NCI-H82 (cell line): ENCODE data around the gene MAVS.
"Not testable (repeated sequence)": the region's sequence is repeated elsewhere in the genome, so short reads cannot be mapped to it uniquely, and the experiment has no call there.

ENCODE experiments used
- DNase-seq: peaks from one replicate; lab custom pipeline; 2025; lab: John Stamatoyannopoulos, UW

The MAVS gene

DNA sequence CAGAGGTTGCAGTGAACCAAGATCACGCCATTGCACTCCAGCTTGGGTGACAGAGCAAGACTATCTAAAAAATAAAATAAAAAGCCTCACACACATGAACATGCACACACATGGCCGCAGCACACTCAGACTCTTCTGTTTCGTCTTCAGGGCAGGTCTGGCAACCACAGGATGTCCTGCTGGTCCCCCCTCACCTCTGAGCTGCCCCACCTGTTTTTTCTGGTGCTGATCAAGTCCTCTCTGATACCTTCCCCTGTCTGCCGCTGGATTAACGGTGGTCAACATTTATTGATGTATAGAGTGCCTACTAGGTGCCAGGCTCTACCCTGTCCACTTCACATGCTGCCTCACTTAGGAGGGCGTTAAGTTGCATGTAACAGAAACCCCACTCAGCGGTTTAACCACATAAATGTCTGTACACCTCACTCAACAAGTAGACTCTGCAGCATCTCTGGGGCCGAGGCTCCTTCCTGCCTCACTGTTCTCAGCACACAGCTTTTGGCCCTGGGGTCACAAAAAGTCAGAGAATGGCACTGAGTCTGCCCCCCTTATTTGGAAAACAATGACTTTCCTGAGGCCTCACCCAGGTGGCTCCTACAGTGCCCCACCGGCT is 30.8 kb upstream of the MAVS start:
- DNase-seq, result no peak

DNA sequence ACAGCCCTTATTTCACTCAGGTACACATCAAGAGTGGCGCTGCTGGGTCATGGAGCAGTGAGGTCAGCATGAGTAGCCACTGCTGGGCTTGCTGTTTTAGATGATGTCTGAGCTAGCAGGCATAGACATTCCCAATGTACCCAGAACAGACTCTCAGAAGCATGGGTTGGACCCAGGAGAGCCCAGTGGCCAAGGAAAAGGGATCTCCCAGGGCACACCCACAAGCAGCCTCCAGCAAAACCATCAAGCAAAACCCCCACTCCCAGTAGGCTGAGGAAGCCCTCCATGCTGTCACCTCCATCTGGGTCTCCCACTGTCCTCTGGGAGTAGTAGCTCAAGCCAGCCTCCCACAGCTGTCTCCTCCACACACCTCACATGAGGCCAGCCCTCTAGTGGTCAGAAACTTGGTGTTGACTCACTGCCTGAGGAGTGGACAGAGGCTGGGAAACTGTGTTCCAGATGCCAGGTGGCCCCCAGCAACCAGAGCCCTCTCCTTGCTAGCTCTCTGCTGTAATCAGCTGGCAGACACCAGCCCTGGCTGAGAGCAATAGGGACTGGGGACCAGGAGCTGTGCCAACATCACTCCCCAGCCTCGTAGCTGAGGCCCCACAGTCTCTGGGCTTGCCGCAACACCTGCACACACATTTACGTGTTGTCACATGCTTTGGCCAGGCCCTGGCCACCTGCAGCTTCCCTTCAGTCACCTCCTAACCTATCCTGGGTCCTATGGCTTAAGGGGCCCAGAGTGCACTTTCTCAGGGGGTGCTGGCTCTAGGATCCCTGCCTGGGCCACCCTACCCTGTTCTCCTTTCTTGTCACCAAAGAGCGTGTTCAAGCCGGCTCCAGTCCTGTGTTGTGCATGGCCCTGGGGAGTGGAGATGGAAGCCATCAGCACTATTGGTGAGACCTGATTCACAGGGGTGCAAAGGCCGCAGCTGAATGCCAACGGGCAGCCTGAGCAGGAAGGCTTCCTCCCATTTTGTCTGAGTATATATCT is 28.2 kb upstream of the MAVS start:
- DNase-seq, result peak; percentile 94

DNA sequence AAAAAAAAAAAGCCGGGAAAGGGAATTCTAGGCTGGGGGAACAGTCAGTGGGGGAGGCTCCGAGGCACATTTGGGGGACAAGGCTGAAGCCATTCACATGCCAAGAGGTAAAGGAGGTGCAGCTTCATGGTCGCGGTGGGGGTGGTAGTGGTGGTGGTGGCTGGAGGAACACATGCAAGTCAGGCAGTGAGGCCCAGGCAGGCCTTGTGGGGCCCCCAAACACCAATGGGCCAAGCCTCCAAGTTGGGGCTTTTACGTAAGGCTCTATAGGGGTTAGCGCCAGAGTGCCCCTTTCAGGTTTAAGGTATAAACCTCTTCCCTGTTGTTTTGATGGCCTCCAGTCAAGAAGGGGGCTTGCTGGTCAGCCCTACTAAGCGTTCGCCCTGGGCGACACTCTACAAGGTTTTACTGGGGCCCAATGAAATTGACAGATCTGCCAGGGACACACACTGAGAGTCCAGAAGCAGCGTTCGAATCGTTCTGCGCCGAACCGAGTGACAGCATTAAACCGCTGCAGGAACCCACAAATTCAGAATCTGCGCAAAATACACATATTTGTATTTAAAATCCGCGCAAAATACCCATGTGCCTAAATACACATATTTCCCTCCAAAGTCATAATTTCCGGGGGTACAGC is 27.1 kb upstream of the MAVS start:
- peak; percentile 42 for DNase-seq

DNA sequence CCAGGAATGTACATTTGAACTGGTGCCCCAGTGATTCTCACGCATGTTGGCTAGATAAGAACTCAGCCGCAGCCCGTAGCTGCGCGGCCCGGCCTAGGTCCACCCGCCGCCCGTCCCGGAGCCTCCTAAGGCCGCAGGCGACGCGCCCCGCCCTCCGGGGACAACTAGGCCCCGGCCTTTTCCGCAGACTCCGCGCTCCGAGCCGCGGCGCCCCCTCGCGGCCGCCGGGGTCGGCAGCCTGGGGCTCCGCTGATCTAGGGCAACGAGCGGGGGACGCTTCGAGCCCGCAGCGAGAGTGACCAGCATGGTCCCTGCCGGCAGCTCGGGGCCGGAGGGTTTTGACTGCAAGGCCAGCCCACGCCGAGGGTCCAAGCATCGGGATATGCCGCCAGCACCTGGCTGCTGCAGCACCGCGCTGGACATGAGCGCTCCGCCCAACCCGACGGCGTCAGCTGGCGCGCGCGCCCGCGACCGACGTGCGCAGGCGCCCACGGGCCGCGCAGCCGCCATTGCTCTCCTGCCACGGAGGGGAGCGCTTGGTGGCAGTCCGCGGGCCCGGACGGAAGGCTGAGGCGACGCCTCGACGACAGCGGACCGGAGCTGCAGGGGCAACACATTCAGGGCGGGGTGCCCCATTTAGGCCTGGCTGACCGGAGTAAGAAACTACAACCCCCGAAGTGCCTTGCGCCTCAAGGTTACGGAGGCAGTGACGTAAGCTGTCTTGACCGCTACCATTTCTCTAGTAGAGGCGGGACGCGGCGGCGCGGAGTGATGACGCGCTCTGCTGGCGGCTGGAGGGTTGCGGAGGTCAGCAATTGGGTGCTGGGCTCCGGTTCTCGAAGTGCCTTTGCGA is 26.4 kb upstream of the MAVS start, which contains the start of gene AP5S1:
AP5S1 (plus strand) TSS at position 500 of the 853 bp plus-strand sequence. CDS start 1,571 bp downstream, outside the sequence.
- peak; percentile 98 for DNase-seq

DNA sequence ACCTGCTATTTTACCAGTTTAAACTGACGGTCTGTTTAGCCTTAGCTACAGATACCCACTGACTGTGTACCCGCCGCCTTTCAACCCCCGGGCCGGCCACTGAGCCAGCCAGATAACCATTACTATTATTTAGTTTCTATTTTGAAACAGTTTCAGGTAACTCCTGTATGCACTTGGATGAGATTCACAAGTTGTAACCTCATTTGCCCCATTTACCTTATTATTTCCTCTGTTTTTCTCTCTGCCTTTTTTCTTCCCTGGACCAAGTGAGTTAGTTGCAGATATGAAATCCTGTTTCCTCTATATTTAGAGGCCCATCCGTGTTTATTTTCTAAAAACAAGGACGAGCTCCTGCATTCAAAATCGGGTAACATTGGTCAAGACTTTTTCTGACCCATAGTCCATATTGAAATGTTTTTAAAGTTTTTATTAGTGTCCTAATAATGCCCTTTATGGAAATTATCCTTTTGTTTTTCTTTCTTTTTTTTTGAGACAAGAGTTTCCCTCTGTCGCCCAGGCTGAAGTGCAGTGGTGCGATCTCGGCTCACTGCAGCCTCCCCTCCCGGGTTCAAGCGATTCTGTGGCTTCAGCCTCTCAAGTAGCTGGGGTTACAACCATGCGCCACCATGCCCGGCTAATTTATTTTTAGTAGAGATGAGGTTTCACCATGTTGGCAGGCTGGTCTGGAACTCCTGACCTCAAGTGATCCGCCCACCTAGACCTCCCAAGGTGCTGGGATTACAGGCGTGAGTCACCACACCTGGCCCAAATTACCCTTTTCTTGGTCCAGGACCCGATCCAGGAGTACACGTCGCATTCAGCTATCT is 25.5 kb upstream of the MAVS start:
- DNase-seq, result no peak

DNA sequence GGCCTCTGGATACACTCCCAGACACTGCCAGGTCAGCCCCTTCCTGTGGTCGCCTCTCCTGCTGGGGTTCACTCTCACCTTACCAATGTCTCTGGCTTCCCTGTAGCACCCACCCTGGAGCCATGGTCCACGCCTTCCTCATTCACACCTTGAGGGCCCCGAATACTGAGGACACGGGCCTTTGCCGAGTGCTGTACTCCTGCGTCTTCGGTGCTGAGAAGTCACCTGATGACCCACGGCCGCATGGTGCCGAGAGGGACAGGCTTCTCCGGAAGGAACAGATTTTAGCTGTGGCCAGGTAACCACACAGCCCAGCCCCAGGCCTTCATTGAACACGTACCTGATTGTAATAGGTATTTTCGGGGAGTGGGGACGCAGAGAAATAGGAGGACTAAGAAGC is 24.6 kb upstream of the MAVS start:
- no peak for DNase-seq

DNA sequence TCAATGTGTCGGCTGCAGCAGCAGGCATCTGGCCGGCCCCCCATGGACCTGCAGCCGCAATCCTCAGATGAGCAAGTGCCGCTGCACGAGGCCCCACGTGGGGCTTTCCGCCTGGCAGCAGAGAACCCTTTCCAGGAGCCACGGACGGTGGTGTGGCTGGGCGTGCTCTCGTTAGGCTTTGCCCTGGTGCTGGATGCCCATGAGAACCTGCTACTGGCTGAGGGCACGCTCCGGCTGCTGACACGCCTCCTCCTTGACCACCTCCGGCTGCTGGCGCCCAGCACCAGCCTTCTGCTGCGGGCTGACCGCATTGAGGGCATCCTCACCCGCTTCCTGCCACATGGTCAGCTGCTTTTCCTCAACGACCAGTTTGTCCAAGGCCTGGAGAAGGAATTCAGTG is 22.8 kb upstream of the MAVS start:
- no peak for DNase-seq

DNA sequence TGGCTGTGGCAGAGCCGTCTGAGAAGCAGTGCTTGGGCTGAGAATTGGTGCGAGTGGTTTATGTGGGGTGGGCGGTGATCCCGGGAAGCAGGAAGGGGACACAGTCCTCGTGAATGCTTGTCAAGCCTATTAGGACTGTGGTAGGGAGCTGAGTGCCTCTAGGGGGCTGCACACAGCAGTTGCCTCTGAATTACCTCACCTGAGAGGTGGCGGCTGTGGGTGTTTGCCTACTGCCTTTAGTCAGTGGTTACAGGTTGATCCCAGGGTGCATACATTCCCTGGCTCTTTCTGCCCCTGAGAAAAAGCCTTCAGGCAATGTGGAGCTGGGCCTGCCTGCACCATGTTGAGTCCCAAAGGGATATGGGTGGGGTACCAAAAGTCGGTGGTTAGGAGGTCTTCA is 21.1 kb upstream of the MAVS start:
- no peak for DNase-seq

DNA sequence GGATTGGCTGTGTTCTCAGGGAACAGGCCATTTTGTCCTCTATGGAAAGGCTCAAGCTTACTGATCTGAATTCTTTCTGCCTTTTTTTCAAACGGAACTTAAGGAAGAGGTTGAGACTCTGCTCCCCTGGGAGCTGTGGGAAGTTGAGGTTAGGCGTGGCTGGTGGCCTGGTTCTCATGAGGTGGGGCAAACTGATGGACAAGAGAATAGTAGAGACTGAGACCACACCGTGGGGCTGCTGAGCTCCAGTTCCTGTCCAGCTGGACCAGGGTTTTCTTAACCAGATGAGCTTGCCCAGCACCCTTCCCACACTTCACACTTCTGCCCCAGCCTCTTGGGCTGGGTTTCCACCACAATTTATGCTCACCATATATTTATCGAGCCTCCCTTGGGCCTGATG is 20.2 kb upstream of the MAVS start:
- no peak for DNase-seq

DNA sequence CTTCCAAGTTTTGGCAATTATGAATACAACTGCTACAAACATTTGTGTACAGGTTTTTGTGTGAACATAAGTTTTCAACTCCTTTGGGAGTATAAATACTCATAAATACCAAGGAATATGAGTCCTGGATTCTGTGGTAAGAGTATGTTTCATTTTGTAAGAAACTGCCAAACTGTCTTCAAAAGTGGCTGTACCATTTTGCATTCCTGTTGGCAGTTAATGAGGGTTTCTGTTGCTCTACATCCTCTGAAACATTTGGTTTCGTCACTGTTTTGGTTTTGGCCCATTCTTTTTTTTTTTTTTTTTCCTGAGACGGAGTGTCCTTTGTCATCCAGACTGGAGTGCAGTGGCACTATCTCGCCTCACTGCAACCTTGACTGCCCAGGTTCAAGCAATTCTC is 17.8 kb upstream of the MAVS start:
- no peak for DNase-seq

DNA sequence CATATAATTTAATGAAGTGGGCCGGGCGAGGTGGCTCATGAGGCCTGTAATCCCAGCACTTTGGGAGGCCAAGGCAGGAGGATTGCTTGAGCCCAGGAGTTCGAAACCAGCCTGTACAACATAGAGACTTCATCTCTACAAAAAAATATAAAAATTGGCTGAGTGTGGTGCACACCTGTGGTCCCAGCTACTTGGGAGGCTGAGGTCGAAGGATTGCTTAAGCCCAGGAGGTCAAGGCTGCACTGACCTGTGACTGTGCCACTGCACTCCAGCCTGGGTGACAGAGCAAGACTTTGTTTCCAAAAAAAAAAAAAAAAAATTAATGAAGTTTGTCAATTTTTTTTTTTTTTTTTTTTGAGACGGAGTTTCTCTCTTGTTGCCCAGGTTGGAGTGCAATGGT is 16.7 kb upstream of the MAVS start:
- DNase-seq, result not testable (repeated sequence)

DNA sequence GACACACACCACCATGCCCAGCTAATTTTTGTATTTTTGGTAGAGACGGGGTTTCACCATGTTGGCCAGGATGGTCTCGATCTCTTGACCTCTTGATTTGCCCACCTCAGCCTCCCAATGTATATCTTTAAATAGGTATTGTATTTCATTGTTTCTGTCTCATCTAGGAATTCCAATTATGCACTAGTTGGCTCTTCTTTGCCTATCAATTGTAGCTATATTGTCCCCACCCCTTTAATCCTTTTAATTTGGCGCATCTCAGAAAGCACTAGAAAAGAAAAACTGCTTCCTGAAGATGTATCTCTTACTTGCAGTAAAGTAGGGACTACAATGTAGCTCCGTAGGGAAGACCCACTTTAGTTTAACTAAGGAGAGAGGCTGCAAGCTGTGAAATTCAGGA is 10.5 kb upstream of the MAVS start:
- DNase-seq, result no peak

DNA sequence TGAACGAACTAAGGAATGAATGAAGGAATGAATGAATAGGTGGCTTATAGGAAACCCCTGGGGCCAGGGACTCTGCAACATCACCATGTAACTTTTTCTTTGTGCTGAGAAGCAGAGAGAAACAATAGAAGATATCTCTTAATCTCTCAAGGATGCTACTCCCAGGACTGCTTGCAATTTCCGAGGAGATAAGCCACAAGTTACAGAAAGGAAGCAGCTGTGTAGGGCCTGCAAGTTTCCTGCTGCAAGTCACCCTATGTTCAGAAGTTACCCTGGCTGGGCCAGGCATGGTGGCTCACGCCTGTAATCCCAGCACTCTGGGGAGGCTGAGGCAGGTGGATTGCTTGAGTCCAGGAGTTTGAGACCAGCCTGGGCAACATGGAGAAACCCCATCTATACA is 7.3 kb upstream of the MAVS start:
- no peak for DNase-seq

DNA sequence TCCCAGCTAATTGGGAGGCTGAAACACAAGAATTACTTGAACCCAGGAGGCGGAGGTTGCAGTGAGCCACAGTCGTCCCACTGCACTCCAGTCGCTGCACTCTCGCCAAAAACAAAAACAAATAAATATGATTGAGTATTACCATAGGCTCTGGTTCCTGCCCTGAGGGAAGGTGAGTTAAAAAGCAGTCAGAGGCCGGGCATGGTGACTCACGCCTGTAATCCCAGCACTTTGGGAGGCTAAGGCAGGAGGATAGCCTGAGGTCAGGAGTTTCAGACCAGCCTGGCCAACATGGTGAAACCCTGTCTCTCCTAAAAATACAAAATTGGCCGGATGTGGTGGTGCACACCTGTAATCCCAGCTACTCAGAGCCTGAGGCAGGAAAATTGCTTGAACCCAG is 6.4 kb upstream of the MAVS start:
- not testable (repeated sequence) for DNase-seq

DNA sequence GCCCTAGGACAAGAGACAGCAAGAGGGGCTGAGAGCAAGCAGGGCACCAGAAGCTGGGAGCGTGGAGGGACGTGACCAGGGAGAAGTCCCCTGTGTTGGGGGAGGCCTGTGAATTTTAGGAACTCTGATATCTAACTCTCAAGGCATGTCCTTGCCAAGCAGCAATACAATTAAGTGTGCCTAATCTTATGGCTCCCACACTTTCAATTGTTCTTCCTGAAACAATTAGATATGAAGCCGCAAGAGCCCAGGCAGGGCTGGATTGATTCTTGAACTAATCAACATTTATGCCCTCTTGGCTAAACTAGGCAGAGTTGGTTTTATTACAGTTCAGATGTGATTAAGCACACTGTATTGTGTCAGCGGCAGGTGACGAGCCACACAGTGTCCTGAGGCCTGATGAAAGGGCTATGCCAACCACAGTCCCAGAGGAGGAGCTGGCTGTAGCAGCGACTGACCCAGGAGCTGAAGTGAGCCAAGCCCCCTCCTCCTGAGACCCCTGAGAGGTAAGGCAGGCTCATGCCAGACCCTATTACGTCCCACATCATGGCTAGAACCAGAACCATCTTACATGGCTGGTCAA is 4.2 kb upstream of the MAVS start:
- no peak for DNase-seq

DNA sequence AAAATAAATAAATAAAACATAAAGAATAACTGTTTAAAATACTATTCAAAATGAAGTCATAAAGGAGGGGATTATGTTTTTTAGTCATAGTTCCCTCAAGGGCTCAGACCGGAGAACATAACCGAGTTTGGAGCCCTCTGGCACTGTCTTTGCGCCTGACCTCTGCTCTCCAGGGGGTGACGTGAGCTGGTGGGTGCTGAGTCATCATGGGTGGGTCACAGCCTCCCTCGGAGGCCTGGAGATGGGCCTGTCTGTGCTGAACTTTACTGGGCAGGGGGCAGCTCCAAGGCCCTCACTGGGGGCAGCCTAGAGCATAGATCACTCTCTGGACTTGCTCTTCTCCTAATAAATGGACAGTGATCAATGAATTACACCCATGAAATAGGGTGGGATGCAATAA is 3.1 kb upstream of the MAVS start:
- peak; percentile 15 for DNase-seq

DNA sequence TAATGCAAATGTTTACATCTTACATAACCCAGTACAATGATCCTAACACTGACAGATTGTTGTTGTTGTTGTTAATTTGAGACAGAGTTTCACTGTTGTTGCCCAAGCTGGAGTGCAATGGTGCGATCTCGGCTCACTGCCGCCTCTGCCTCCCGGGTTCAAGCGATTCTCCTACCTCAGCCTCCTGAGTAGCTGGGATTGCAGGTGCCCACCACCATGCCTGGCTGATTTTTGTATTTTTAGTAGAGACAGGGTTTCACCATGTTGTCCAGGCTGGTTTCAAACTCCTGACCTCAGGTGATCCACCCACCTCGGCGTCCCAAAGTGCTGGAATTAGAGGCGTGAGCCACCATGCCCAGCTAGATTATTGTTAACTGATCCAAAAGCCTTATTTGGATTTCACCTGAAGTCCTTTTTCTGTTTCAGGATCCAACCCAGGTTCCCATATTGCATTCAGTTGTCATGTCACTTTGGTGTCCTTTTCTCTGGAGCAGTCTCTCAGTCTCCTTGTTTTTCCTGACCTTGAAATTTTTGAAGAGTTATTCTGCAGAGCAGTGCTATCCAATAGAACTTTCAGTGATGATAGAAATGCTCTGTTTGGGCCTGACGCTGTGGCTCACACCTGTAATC is 2.5 kb upstream of the MAVS start:
- DNase-seq, result not testable (repeated sequence)

DNA sequence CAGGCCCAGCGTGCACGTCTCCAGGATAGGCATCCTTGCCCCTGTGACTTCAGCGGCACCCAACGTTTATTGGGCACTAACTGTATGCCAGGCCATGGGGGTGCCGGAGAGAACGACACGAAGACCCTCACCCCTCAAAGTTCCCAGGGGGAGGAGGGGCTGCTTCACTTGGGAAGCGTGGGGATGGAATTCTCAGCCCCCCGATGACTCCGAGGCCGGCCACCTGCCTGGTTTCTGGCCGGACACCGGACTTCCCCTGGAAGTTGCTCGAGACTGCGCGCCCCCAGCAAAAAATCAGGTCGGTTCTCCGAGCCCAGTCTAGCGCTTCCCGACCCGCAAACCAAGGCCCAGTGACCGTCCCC is 275 bp upstream of the MAVS start:
- no peak for DNase-seq

DNA sequence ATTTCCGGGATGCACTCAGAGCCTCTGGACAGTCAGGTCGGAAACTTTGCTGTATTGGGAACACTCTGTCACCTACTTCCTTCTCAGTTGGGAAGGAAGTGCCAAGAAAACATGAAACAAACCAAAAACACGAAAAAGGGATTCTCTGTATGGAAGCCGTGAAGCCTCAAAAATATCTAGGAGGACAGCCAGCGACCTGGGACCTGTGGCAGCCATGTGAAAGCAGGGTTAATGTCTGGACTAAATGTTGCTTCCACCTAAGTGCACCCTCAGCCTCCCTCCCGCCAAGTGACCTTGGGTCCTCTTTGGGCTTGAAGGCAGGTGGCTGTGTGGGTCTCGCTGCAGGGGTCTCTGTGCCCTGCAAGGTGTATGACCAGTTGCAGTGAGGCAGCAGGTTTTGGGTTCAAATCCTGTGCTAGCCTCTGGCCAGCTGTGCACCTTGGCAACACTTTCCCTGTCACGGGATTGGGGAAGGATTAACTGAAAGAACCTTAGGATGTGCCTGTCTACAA is 851 bp downstream of the MAVS start:
- DNase-seq, result no peak

DNA sequence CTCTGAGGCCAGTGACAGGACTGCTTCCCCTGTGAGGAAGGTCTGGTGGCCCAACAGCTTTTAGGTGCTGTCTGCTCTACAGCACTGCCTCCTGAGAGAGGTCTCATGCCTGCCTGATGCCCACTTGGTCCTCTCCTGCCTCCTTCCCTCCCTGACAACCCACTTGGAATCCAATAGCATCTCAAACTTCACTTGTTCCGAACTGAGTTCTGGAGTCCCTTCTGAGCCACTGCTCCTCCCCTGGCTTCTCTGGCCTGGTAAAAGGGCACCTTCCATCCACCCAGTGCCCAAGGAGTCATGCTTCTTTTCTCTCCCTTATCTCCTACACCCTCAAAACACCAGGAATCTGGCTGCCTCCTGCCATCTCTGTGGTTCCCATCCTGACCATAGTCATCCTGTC is 1.9 kb downstream of the MAVS start:
- DNase-seq, result no peak
